KMS-11 (cell line): ENCODE measurements around the gene THBS3.

Experiments
- H2AFZ ChIP-seq: fragments of 200-600 bp; sonication (generic); 2 replicates; pipeline ENCODE4 v1.6.1; 2016; ENCODE audit warnings: antibody characterized with exemption, mixed run types, low read depth
- H3K27ac ChIP-seq: fragments of 200-600 bp; sonication (generic); 2 replicates; pipeline ENCODE4 v1.6.1; 2016; ENCODE audit warnings: mild to moderate bottlenecking, mixed run types
- H3K27me3 ChIP-seq: fragments of 200-600 bp; sonication (generic); 2 replicates; pipeline ENCODE4 v1.6.1; 2017; ENCODE audit warnings: mild to moderate bottlenecking, low read depth, mixed run types, moderate library complexity; ENCODE audit not compliant: insufficient read depth
- H3K36me3 ChIP-seq: fragments of 200-600 bp; sonication (generic); 2 replicates; pipeline ENCODE4 v1.6.1; 2017; ENCODE audit warnings: mild to moderate bottlenecking, mixed run types; ENCODE audit not compliant: insufficient read depth
- H3K4me1 ChIP-seq: fragments of 200-600 bp; sonication (generic); 2 replicates; pipeline ENCODE4 v1.6.1; 2016; ENCODE audit warnings: mild to moderate bottlenecking, low read depth, mixed run types; ENCODE audit not compliant: poor library complexity, severe bottlenecking
- H3K4me2 ChIP-seq: fragments of 200-600 bp; sonication (generic); 2 replicates; pipeline ENCODE4 v1.7.0; 2016; ENCODE audit warnings: mild to moderate bottlenecking, mixed run types
- H3K4me3 ChIP-seq: fragments of 200-600 bp; sonication (generic); IDR thresholded peaks from 2 replicates; pipeline ENCODE4 v1.6.1; 2017; ENCODE audit warnings: low read depth, low read length, mixed read lengths; ENCODE audit not compliant: insufficient read depth
- H3K79me2 ChIP-seq: fragments of 200-600 bp; sonication (generic); 2 replicates; pipeline ENCODE4 v1.6.1; 2016; ENCODE audit warnings: low read depth, mixed run types; ENCODE audit not compliant: insufficient read depth
- H3K9ac ChIP-seq: fragments of 200-600 bp; sonication (generic); 2 replicates; pipeline ENCODE4 v1.6.1; 2016; ENCODE audit warnings: mild to moderate bottlenecking, mixed run types
- H4K20me1 ChIP-seq: fragments of 200-600 bp; sonication (generic); 2 replicates; pipeline ENCODE4 v1.6.1; 2016; ENCODE audit warnings: mild to moderate bottlenecking, mixed run types; ENCODE audit not compliant: insufficient read depth
- TF ChIP-seq, protein P1 (sequence below): fragments of 200-600 bp; sonication (generic); conservative IDR thresholded peaks from 2 replicates; pipeline ENCODE4 v1.6.1; 2017; ENCODE audit warnings: low read depth, mild to moderate bottlenecking, antibody characterized with exemption, low read length, moderate library complexity, mixed read lengths

THBS3 gene

DNA sequence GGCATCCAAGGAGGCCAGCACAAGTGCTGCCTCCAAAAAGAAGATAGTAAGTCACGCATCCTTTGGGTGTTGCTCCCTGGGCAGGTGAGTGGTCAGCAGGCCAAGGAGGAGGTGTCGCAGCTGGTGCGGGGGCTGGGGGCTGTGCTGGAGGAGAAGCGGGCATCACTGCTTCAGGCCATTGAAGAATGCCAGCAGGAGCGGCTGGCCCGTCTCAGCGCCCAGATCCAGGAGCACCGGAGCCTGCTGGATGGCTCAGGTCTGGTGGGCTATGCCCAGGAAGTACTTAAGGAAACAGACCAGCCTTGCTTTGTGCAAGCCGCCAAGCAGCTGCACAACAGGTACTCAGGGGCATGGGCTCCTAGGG, 29.8 kb downstream of the THBS3 start:
- no peaks in the 10 kb centered on the region for H3K27me3 ChIP-seq
- H3K27ac ChIP-seq: no peak overlapping the region
- H3K4me2 ChIP-seq: no peak overlapping the region
- no peaks in the 10 kb centered on the region for H3K36me3 ChIP-seq
- H3K79me2 ChIP-seq: peaks cover 1% of the 10 kb centered on the region; the same call in 1 of the 2 replicates
- no peak overlapping the region for H2AFZ ChIP-seq
- H3K9ac ChIP-seq: no peak overlapping the region
- H4K20me1 ChIP-seq: no peaks in the 10 kb centered on the region
- no peak overlapping the region for H3K4me3 ChIP-seq
- TF ChIP-seq, protein P1, sequence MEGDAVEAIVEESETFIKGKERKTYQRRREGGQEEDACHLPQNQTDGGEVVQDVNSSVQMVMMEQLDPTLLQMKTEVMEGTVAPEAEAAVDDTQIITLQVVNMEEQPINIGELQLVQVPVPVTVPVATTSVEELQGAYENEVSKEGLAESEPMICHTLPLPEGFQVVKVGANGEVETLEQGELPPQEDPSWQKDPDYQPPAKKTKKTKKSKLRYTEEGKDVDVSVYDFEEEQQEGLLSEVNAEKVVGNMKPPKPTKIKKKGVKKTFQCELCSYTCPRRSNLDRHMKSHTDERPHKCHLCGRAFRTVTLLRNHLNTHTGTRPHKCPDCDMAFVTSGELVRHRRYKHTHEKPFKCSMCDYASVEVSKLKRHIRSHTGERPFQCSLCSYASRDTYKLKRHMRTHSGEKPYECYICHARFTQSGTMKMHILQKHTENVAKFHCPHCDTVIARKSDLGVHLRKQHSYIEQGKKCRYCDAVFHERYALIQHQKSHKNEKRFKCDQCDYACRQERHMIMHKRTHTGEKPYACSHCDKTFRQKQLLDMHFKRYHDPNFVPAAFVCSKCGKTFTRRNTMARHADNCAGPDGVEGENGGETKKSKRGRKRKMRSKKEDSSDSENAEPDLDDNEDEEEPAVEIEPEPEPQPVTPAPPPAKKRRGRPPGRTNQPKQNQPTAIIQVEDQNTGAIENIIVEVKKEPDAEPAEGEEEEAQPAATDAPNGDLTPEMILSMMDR: no peak
- H3K4me1 ChIP-seq: peaks cover 31% of the 10 kb centered on the region

GRCh38 chr1:155177192-155177917, 30.3 kb downstream of the THBS3 start:
- Histone ChIP-seq H3K79me2 (peaks cover 7% of the 10 kb centered on the region), H3K4me3 (no peak overlapping the region), H2AFZ (no peak overlapping the region), H3K4me1 (peaks cover 33% of the 10 kb centered on the region), H3K27ac (no peak overlapping the region), H3K4me2 (no peak overlapping the region; the same call in 1 of the 2 replicates), H3K36me3 (no peaks in the 10 kb centered on the region), H3K27me3 (no peaks in the 10 kb centered on the region), H3K9ac (no peak overlapping the region), H4K20me1 (no peaks in the 10 kb centered on the region)
- TF ChIP-seq, protein P1: no peak

DNA sequence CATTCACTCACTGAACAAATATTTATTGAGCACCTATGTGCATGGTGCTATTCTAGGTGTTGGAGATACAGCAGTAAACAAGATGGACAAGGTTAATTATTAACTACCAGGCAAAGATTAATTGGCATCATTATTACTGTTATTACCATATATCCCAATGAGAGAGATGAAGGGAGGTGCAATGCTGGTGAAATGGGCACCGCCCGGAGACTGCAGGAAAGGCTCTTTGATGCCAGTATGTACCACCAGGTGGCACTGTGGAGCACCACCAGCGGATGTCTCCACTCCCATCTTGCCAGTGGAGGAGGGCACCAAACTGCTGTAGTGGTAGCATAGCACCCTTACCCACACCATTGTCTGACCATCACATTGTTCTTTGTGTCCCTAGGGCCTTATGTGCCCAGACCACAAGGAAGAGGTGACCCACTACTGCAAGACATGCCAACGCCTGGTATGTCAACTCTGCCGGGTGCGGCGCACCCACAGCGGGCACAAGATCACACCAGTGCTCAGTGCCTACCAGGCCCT, 31.1 kb downstream of the THBS3 start:
- H4K20me1 ChIP-seq: no peaks in the 10 kb centered on the region

DNA sequence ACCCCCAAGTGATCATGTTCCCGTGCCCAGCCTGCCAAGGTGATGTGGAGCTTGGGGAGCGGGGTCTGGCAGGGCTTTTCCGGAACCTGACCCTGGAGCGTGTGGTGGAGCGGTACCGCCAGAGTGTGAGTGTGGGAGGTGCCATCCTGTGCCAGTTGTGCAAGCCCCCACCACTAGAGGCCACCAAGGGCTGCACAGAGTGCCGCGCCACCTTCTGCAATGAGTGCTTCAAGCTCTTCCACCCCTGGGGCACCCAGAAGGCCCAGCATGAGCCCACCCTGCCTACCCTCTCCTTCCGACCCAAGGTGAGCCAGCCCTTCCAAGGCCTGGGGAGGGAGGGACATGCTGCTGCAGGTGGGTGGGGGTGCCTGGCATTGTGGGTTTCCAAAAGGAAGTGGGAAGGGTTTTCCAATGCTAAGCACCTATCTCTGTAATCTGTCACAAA, 31.7 kb downstream of the THBS3 start:
- H3K9ac ChIP-seq: no peak overlapping the region
- peaks cover 18% of the 10 kb centered on the region for H3K79me2 ChIP-seq
- peaks cover 42% of the 10 kb centered on the region for H3K4me1 ChIP-seq
- no peaks in the 10 kb centered on the region for H3K27me3 ChIP-seq
- no peak overlapping the region for H3K4me3 ChIP-seq
- no peaks in the 10 kb centered on the region for H4K20me1 ChIP-seq
- H3K27ac ChIP-seq: no peak overlapping the region
- no peak overlapping the region for H2AFZ ChIP-seq
- H3K36me3 ChIP-seq: no peaks in the 10 kb centered on the region
- H3K4me2 ChIP-seq: no peak overlapping the region
- TF ChIP-seq, protein P1: no peak

More for the DNA sequence above, 31.1 kb downstream of the THBS3 start:
- Histone ChIP-seq H2AFZ (no peak overlapping the region), H3K4me2 (no peak overlapping the region; the same call in 1 of the 2 replicates), H3K9ac (no peak overlapping the region), H3K36me3 (no peaks in the 10 kb centered on the region), H3K4me1 (peaks cover 40% of the 10 kb centered on the region), H3K79me2 (peaks cover 14% of the 10 kb centered on the region), H3K4me3 (no peak overlapping the region), H3K27me3 (no peaks in the 10 kb centered on the region), H3K27ac (no peak overlapping the region)
- TF ChIP-seq, protein P1: peak; percentile 100
